PC-3 (cell line): Measurements from ENCODE around the gene PATL2.

ENCODE experiments used
- EZH2 ChIP-seq: fragments of 300-600 bp; sonication (generic); IDR thresholded peaks from one replicate; pipeline ENCODE4 v1.6.1; 2017; ENCODE audit warnings: antibody characterized with exemption, mild to moderate bottlenecking, low read length; ENCODE audit not compliant: unreplicated experiment
- TF ChIP-seq, protein P1 (sequence below): fragments of 300-600 bp; sonication (generic); conservative IDR thresholded peaks from 2 replicates; pipeline ENCODE4 v1.5.1; 2017; ENCODE audit warnings: antibody characterized with exemption, low read depth, mild to moderate bottlenecking, low read length

DNA sequence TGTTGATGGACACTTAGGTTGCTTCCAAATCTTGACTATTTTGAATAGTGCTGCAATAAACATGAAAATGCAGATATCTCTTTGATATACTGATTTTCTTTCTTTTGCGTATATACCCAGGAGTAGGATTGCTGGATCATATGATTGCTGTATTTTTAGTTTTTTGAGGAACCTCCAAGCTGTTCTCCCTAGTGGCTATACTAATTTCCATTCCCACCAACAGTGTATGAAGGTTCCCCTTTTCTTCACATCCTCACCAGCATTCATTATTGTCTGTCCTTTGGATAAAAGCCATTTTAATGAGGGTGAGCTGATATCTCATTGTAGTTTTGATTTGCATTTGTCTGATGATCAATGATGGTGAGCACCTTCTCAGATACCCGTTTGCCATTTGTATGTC lies 12.5 kb downstream of the PATL2 start:
- TF ChIP-seq, protein P1, sequence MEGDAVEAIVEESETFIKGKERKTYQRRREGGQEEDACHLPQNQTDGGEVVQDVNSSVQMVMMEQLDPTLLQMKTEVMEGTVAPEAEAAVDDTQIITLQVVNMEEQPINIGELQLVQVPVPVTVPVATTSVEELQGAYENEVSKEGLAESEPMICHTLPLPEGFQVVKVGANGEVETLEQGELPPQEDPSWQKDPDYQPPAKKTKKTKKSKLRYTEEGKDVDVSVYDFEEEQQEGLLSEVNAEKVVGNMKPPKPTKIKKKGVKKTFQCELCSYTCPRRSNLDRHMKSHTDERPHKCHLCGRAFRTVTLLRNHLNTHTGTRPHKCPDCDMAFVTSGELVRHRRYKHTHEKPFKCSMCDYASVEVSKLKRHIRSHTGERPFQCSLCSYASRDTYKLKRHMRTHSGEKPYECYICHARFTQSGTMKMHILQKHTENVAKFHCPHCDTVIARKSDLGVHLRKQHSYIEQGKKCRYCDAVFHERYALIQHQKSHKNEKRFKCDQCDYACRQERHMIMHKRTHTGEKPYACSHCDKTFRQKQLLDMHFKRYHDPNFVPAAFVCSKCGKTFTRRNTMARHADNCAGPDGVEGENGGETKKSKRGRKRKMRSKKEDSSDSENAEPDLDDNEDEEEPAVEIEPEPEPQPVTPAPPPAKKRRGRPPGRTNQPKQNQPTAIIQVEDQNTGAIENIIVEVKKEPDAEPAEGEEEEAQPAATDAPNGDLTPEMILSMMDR, result no peak
- no peak for TF ChIP-seq EZH2
